Measurements from ENCODE around the gene PSKH1. TPM values are rescaled to one million over a fixed set of nuclear protein-coding genes. Genes with fewer than 3 reads are reported as not detected.

PSKH1 gene
- polyA plus RNA-seq, 1 donor from 2014 or later, result 3.8 TPM

DNA sequence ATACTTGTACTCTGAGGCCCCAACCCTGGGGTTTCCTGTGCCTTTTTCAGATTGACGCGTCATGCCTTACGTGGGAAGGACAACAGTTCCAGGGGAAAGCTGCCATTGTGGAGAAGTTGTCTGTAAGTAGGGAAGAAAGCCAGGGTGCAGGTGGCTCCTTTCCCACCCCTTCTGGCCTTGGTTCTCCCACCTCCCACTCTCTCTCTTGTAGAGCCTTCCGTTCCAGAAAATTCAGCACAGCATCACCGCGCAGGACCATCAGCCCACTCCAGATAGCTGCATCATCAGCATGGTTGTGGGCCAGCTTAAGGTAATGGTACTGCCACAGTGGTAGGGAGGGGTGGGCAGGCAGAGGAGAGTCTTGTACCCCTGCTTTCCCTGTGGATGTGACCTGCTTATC lies 24.8 kb upstream of the PSKH1 start:
- Histone ChIP-seq H3K79me2 (replicated peaks; ENCODE audit: insufficient read depth, low read length) (peaks cover 3% of the 10 kb centered on the region), H3K27me3 (ENCODE audit: insufficient read depth, low read depth, low read length) (no peaks in the 10 kb centered on the region), H3F3A (ENCODE audit: insufficient read depth, low read length, poor library complexity, severe bottlenecking) (no peaks in the 10 kb centered on the region), H3K36me3 (ENCODE audit: insufficient read depth, low read length) (no peaks in the 10 kb centered on the region), H3K4me2 (ENCODE audit: low read length) (no peak overlapping the region), H3K9me2 (ENCODE audit: insufficient read depth, low read length) (no peaks in the 10 kb centered on the region), H4K20me1 (ENCODE audit: insufficient read depth) (no peaks in the 10 kb centered on the region), H3K9me3 (ENCODE audit: low read length) (no peaks in the 10 kb centered on the region), H2AFZ (ENCODE audit: low read depth, low read length) (no peak overlapping the region), H3K4me3 (ENCODE audit: low read length) (no peak overlapping the region), H3K27ac (ENCODE audit: low read length) (no peak overlapping the region), H3K9ac (ENCODE audit: low read length) (no peak overlapping the region)
- no peak for TF ChIP-seq POLR2AphosphoS5 (IDR thresholded peaks at IDR 0.05)
- TF ChIP-seq, protein P1, sequence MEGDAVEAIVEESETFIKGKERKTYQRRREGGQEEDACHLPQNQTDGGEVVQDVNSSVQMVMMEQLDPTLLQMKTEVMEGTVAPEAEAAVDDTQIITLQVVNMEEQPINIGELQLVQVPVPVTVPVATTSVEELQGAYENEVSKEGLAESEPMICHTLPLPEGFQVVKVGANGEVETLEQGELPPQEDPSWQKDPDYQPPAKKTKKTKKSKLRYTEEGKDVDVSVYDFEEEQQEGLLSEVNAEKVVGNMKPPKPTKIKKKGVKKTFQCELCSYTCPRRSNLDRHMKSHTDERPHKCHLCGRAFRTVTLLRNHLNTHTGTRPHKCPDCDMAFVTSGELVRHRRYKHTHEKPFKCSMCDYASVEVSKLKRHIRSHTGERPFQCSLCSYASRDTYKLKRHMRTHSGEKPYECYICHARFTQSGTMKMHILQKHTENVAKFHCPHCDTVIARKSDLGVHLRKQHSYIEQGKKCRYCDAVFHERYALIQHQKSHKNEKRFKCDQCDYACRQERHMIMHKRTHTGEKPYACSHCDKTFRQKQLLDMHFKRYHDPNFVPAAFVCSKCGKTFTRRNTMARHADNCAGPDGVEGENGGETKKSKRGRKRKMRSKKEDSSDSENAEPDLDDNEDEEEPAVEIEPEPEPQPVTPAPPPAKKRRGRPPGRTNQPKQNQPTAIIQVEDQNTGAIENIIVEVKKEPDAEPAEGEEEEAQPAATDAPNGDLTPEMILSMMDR (IDR thresholded peaks at IDR 0.05; ENCODE audit: poor library complexity, severe bottlenecking), result no peak
- TF ChIP-seq SMC3 (conservative IDR thresholded peaks at IDR 0.05; ENCODE audit: poor library complexity), result no peak
- TF ChIP-seq RAD21 (conservative IDR thresholded peaks at IDR 0.05), result no peak
- no peak for TF ChIP-seq TAF1 (IDR thresholded peaks at IDR 0.05; ENCODE audit: low read depth)
- TF ChIP-seq EP300 (conservative IDR thresholded peaks at IDR 0.05; ENCODE audit: poor library complexity, severe bottlenecking), result no peak
- TF ChIP-seq, protein P2, sequence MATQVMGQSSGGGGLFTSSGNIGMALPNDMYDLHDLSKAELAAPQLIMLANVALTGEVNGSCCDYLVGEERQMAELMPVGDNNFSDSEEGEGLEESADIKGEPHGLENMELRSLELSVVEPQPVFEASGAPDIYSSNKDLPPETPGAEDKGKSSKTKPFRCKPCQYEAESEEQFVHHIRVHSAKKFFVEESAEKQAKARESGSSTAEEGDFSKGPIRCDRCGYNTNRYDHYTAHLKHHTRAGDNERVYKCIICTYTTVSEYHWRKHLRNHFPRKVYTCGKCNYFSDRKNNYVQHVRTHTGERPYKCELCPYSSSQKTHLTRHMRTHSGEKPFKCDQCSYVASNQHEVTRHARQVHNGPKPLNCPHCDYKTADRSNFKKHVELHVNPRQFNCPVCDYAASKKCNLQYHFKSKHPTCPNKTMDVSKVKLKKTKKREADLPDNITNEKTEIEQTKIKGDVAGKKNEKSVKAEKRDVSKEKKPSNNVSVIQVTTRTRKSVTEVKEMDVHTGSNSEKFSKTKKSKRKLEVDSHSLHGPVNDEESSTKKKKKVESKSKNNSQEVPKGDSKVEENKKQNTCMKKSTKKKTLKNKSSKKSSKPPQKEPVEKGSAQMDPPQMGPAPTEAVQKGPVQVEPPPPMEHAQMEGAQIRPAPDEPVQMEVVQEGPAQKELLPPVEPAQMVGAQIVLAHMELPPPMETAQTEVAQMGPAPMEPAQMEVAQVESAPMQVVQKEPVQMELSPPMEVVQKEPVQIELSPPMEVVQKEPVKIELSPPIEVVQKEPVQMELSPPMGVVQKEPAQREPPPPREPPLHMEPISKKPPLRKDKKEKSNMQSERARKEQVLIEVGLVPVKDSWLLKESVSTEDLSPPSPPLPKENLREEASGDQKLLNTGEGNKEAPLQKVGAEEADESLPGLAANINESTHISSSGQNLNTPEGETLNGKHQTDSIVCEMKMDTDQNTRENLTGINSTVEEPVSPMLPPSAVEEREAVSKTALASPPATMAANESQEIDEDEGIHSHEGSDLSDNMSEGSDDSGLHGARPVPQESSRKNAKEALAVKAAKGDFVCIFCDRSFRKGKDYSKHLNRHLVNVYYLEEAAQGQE (IDR thresholded peaks at IDR 0.05; ENCODE audit: borderline replicate concordance), result no peak
- no peak for TF ChIP-seq MXI1 (conservative IDR thresholded peaks at IDR 0.05; ENCODE audit: poor library complexity, severe bottlenecking)
- TF ChIP-seq EZH2 (IDR thresholded peaks at IDR 0.05; ENCODE audit: borderline replicate concordance, insufficient read depth, low read length, poor library complexity, severe bottlenecking), result no peak

DNA sequence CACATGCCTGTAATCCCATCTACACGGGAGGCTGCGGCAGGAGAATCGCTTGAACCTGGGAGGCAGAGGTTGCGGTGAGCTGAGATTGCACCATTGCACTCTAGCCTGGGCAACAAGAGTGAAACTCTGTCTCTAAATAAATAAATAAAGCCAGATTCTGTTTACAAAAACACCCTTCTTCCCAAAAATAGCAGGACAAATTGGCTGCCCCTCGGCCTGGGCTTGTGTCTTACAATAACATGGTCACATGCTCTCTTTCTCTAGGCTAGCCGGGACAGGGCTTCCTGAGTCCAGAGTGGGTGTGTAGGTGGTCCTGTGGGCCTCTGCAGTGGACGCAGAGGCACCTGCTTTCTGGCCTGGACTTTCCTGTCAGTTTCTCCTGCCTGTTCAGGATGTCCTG lies 23.4 kb upstream of the PSKH1 start:
- H4K20me1 ChIP-seq (ENCODE audit: insufficient read depth), result no peaks in the 10 kb centered on the region
- H3F3A ChIP-seq (ENCODE audit: insufficient read depth, low read length, poor library complexity, severe bottlenecking), result no peaks in the 10 kb centered on the region
- no peaks in the 10 kb centered on the region for H3K36me3 ChIP-seq (ENCODE audit: insufficient read depth, low read length)
- H3K4me2 ChIP-seq (ENCODE audit: low read length), result no peak overlapping the region
- no peak overlapping the region for H3K4me3 ChIP-seq (ENCODE audit: low read length)
- no peak for TF ChIP-seq POLR2AphosphoS5 (IDR thresholded peaks at IDR 0.05)
- TF ChIP-seq RAD21 (conservative IDR thresholded peaks at IDR 0.05), result no peak
- no peak for TF ChIP-seq SMC3 (conservative IDR thresholded peaks at IDR 0.05; ENCODE audit: poor library complexity)
- no peak for TF ChIP-seq TAF1 (IDR thresholded peaks at IDR 0.05; ENCODE audit: low read depth)
- TF ChIP-seq EP300 (conservative IDR thresholded peaks at IDR 0.05; ENCODE audit: poor library complexity, severe bottlenecking), result no peak
- TF ChIP-seq MXI1 (conservative IDR thresholded peaks at IDR 0.05; ENCODE audit: poor library complexity, severe bottlenecking), result no peak
- TF ChIP-seq, protein P2 (IDR thresholded peaks at IDR 0.05; ENCODE audit: borderline replicate concordance), result no peak
- TF ChIP-seq EZH2 (IDR thresholded peaks at IDR 0.05; ENCODE audit: borderline replicate concordance, insufficient read depth, low read length, poor library complexity, severe bottlenecking), result no peak
- TF ChIP-seq, protein P1 (IDR thresholded peaks at IDR 0.05; ENCODE audit: poor library complexity, severe bottlenecking), result no peak
- H2AFZ ChIP-seq (ENCODE audit: low read depth, low read length), result no peak overlapping the region
- no peak overlapping the region for H3K9ac ChIP-seq (ENCODE audit: low read length)
- H3K9me2 ChIP-seq (ENCODE audit: insufficient read depth, low read length), result no peaks in the 10 kb centered on the region
- no peaks in the 10 kb centered on the region for H3K9me3 ChIP-seq (ENCODE audit: low read length)
- H3K79me2 ChIP-seq (replicated peaks; ENCODE audit: insufficient read depth, low read length), result peaks cover 17% of the 10 kb centered on the region
- H3K27ac ChIP-seq (ENCODE audit: low read length), result no peak overlapping the region
- no peaks in the 10 kb centered on the region for H3K27me3 ChIP-seq (ENCODE audit: insufficient read depth, low read depth, low read length)
